ENCODE results near the gene SLC7A8. TPM values are rescaled to one million over a fixed set of nuclear protein-coding genes. Genes with fewer than 3 reads are reported as not detected.
"Not testable (repeated sequence)": the region's sequence is repeated elsewhere in the genome, so short reads cannot be mapped to it uniquely, and the experiment has no call there.

SLC7A8 gene
- total RNA-seq: 10 to 100 TPM; 18.4 to 28.0 TPM

DNA sequence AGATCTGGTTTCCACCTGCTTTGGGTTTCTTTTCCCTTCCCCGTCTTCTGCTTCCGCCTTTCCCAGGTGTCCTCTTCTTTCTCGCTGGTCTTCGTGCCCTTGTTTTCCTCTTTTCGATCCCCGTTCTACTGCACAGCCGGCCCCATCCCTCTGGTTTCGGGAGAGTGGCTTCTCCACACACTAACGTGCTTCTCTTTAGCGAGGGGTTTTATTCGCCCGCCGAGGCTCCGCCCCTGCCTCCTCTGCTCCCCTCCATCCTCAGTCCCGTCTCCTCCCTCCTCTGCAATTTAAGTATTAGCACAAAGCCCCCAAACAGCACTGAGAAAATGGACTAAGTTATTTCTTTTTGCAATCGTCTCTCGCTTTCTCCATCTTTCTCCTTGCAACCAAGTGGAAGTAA is at the start of gene SLC7A8:
Gene SLC7A8 (minus strand): TSS at position 182 of the 400 bp plus-strand sequence. CDS start 746 bp downstream, outside the sequence.
- Histone ChIP-seq H3K9me3 (no peaks in the 10 kb centered on the region), H3K4me1 (ENCODE audit: control insufficient read depth in 1 of 2, low read depth in 2 of 2) (peaks cover 3 to 33% of the 10 kb centered on the region in 2 donors), H3K27ac (peak within 1 kb of the TSS; percentile 31 to 55), H3K36me3 (no peaks in the 10 kb centered on the region), H3K27me3 (replicated peaks; ENCODE audit: insufficient read depth) (no peaks in the 10 kb centered on the region), H3K4me3 (peak within 1 kb of the TSS; percentile 80)
- TF ChIP-seq, protein P1, sequence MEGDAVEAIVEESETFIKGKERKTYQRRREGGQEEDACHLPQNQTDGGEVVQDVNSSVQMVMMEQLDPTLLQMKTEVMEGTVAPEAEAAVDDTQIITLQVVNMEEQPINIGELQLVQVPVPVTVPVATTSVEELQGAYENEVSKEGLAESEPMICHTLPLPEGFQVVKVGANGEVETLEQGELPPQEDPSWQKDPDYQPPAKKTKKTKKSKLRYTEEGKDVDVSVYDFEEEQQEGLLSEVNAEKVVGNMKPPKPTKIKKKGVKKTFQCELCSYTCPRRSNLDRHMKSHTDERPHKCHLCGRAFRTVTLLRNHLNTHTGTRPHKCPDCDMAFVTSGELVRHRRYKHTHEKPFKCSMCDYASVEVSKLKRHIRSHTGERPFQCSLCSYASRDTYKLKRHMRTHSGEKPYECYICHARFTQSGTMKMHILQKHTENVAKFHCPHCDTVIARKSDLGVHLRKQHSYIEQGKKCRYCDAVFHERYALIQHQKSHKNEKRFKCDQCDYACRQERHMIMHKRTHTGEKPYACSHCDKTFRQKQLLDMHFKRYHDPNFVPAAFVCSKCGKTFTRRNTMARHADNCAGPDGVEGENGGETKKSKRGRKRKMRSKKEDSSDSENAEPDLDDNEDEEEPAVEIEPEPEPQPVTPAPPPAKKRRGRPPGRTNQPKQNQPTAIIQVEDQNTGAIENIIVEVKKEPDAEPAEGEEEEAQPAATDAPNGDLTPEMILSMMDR (IDR thresholded peaks at IDR 0.05): no peak
- no peak for ATAC-seq (ENCODE audit: insufficient number of reproducible peaks, low FRiP score, low read depth)
- DNase-seq (ENCODE audit: low spot score): no peak

DNA sequence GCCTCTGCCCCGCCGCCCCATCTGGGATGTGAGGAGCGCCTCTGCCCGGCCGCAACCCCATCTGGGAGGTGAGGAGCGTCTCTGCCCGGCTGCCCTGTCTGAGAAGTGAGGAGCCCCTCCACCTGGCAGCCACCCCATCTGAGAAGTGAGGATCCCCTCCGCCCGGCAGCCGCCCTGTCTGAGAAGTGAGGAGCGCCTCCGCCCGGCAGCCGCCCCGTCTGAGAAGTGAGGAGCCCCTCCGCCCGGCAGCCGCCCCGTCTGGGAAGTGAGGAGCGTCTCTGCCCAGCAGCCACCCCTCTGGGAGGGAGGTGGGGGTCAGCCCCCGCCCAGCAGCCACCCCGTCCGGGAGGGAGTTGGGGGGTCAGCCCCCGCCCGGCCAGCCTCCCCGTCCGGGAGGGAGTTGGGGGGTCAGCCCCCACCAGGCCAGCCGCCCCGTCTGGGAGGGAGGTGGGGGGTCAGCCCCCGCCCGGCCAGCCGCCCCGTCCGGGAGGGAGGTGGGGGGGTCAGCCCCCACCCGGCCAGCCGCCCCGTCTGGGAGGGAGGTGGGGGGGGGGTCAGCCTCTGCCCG is 48.9 kb upstream of the SLC7A8 start:
- not testable (repeated sequence) for DNase-seq (ENCODE audit: low spot score); H3K36me3 ChIP-seq; H3K4me1 ChIP-seq (ENCODE audit: control insufficient read depth in 1 of 2, low read depth in 2 of 2); ATAC-seq (ENCODE audit: insufficient number of reproducible peaks, low FRiP score, low read depth); H3K4me3 ChIP-seq; H3K27me3 ChIP-seq (replicated peaks; ENCODE audit: insufficient read depth); H3K27ac ChIP-seq; H3K9me3 ChIP-seq

DNA sequence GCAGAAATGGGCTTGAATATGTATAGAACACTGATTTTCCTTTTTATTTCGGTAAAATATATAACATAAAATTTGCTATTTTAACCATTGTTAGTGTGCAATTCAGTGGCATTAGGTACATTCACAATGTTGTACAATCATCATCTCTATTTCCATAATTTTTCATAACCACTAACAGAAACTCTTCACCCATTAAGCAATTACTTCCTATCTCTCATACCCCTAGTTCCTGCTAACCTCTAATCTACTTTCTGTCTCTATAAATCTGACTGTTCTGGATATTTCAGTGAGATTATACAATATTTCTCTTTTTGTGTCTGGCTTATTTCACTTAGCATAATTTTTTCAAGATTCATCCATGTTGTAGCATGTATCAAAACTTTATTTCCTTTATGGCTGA is 45.4 kb upstream of the SLC7A8 start:
- H3K4me3 ChIP-seq: no peak overlapping the region
- TF ChIP-seq, protein P1 (IDR thresholded peaks at IDR 0.05): no peak
- no peak for ATAC-seq (ENCODE audit: insufficient number of reproducible peaks, low FRiP score, low read depth)
- no peaks in the 10 kb centered on the region for H3K9me3 ChIP-seq
- no peaks in the 10 kb centered on the region for H3K4me1 ChIP-seq (ENCODE audit: control insufficient read depth in 1 of 2, low read depth in 2 of 2)
- no peak for DNase-seq (ENCODE audit: low spot score)
- no peaks in the 10 kb centered on the region for H3K36me3 ChIP-seq
- no peak overlapping the region for H3K27ac ChIP-seq
- no peaks in the 10 kb centered on the region for H3K27me3 ChIP-seq (replicated peaks; ENCODE audit: insufficient read depth)

DNA sequence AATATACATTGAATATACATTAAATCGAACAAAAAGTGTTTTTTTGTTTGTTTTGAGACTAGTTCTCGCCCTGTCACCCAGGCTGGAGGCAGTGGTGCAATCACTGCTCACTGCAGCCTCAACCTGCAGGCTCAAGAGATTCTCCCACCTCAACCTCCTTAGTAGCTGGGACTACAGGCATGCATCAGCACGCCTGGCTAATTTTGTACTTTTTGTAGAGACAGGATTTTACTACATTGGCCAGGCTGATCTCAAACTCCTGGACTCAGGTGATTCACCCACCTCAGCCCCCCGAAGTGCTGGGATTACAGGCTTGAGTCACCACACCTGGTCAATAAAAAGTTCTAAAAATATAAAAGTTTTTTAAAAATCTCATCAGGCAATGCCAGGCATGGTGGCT is 44.1 kb upstream of the SLC7A8 start:
- TF ChIP-seq, protein P1 (IDR thresholded peaks at IDR 0.05): no peak
- no peak overlapping the region for H3K4me3 ChIP-seq
- no peaks in the 10 kb centered on the region for H3K9me3 ChIP-seq
- ATAC-seq (ENCODE audit: insufficient number of reproducible peaks, low FRiP score, low read depth): no peak
- H3K27me3 ChIP-seq (replicated peaks; ENCODE audit: insufficient read depth): no peaks in the 10 kb centered on the region
- H3K36me3 ChIP-seq: no peaks in the 10 kb centered on the region
- H3K4me1 ChIP-seq (ENCODE audit: control insufficient read depth in 1 of 2, low read depth in 2 of 2): no peaks in the 10 kb centered on the region
- DNase-seq (ENCODE audit: low spot score): no peak
- no peak overlapping the region for H3K27ac ChIP-seq

DNA sequence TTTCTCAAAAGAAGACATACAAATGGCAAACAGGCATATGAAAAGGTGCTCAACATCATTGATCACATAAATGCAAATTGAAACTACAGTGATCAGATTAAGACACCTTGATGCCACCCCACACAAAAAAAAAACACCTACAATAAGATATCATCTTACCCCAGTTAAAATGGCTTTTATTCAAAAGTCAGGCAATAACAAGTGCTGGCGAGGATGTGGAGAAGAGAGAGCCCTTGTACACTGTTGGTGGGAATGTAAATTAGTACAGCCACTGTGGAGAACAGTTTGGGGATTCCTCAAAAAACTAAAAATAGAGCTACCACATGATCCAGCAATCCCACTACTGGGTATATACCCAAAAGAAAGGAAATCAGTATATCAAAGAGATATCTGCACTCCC is 41.5 kb upstream of the SLC7A8 start:
- H3K27me3 ChIP-seq (replicated peaks; ENCODE audit: insufficient read depth); H3K36me3 ChIP-seq; H3K27ac ChIP-seq; H3K9me3 ChIP-seq; ATAC-seq (ENCODE audit: insufficient number of reproducible peaks, low FRiP score, low read depth); H3K4me3 ChIP-seq; H3K4me1 ChIP-seq (ENCODE audit: control insufficient read depth in 1 of 2, low read depth in 2 of 2); DNase-seq (ENCODE audit: low spot score): not testable (repeated sequence)

DNA sequence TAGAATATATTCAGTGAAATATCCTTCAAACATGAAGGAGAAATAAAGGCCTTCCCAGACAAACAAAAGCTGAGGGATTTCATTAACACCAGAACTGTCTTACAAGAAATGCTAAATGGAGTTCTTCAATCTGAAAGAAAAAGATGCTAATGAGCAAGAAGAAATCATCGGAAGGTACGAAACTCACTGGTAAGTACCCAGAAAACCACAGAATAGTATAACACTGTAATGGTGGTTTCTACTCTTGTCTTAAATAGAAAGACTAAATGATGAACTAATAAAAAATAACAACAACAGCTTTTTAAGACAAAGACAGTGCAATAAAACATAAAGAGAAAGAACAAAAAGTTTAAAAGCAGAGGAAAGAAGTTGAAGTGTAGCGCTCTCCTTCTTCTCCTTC is 35.6 kb upstream of the SLC7A8 start:
- H3K27ac ChIP-seq: no peak overlapping the region
- ATAC-seq (ENCODE audit: insufficient number of reproducible peaks, low FRiP score, low read depth): no peak
- no peaks in the 10 kb centered on the region for H3K27me3 ChIP-seq (replicated peaks; ENCODE audit: insufficient read depth)
- TF ChIP-seq, protein P1 (IDR thresholded peaks at IDR 0.05): no peak
- no peak overlapping the region for H3K4me3 ChIP-seq
- H3K4me1 ChIP-seq (ENCODE audit: control insufficient read depth in 1 of 2, low read depth in 2 of 2): no peaks in the 10 kb centered on the region
- no peak for DNase-seq (ENCODE audit: low spot score)
- peaks cover 3% of the 10 kb centered on the region for H3K9me3 ChIP-seq
- H3K36me3 ChIP-seq: no peaks in the 10 kb centered on the region

All from thoracic aorta (tissue), 2 donors.